NCI-H748 (cell line): ENCODE results near the gene PPAN.
A peak's percentile ranks its signal among the peaks of the same experiment; 100 is the strongest.

Experiments
- DNase-seq: peaks from one replicate; lab custom pipeline; 2025; ENCODE audit not compliant: unreplicated experiment; lab: John Stamatoyannopoulos, UW

PPAN gene, protein sequence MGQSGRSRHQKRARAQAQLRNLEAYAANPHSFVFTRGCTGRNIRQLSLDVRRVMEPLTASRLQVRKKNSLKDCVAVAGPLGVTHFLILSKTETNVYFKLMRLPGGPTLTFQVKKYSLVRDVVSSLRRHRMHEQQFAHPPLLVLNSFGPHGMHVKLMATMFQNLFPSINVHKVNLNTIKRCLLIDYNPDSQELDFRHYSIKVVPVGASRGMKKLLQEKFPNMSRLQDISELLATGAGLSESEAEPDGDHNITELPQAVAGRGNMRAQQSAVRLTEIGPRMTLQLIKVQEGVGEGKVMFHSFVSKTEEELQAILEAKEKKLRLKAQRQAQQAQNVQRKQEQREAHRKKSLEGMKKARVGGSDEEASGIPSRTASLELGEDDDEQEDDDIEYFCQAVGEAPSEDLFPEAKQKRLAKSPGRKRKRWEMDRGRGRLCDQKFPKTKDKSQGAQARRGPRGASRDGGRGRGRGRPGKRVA

DNA sequence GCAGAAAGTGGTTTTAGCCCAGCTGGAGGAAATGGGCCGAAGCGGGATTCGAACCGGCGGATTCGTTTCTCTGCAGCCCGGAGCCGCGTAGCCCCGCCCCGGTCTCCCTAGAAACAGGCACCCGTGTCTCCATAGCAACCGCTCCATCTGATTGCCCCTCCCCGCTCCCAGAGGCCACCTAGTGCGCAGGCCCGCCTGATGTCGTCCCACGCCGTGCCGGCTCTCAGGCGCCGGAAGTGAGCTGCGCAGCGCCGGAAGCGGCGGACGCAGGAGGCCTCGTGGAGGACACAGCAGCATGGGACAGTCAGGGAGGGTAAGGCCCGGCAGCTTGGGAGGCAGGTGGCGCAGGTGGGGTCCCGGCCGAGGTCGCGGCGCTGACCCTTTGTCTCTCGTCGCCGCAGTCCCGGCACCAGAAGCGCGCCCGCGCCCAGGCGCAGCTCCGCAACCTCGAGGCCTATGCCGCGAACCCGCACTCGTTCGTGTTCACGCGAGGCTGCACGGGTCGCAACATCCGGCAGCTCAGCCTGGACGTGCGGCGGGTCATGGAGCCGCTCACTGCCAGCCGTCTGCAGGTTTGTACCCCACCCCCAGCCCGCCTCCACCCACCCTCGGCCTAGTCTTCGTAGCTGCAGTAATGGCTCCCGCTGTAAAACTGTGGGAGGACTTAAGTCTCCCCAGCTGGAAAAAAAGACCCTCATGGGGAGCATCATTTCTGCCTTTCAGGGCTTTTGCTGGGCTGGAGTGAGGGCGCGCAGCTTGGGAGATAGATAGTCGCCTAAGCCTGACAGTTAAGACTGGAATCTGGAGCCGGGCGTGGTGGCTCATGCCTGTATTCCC is at the start of gene PPAN:
TSS of gene PPAN (plus strand) at position 263 of the 837 bp plus-strand sequence. CDS start at position 296, 33 bp downstream.
- peak; percentile 94 for DNase-seq

DNA sequence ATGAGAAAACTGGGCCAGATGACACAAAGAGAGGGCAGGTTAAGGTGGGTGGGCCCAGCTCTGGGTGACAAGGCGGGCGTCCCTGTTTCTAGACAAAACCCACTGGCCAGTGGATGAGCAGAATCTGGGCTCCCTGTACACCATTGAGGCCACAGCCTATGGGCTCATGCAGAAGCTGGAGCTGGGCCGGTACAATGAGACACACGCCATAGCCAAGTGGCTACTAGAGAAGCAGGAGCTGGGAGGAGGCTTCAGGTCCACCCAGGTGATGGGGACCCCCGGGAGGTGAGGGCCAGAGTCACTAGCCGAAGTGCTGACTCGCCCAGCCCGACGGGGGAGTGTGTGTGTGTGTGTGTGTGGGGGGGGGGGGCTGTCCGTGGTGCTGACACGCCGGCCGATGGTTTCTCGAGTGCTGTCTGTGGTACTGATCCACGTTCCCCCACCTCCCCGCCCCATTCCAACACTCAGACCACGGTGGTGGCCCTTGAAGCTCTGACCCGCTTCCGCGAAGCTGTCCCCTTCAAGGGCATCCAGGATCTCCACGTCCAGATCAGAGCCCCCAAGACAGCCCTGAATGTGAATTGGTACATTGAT is 44.3 kb upstream of the PPAN start:
- no peak for DNase-seq

DNA sequence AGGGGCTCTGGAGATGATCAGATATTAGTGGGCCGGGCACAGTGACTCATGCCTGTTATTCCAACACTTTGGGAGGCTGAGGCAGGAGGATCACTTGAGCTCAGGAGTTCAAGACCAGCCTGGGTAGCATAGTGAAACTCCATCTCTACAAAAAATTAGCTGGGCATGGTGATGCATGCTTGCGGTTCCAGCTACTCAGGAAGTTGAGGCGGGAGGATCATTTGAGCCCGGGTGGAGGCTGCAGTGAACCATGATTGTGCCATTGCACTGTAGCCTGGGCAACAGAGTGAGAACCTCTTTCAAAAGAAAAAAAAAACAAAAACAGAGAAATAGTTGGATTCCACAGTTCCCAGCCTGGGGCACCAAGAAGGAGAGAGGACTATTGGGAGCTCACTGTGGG is 38.0 kb upstream of the PPAN start:
- no peak for DNase-seq

DNA sequence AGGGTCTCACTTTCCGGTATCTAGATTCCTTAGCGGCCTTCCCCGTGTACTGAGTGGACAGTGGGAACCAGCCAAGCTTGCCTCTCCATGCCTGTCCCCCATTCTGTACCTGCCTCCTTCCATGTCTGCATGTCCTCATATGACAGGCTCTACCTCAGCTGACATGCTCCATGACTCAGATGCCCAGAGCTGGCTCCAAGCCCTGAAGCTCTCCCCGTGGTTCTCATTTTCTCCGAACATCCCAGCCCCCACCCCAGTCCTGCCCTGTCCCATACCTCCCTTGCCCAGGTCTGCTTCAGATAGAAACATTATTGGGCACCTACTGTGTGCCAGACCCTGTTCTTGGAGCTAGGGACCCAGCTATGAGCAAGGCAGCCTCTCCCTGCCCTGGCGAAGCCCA is 37.1 kb upstream of the PPAN start:
- no peak for DNase-seq

DNA sequence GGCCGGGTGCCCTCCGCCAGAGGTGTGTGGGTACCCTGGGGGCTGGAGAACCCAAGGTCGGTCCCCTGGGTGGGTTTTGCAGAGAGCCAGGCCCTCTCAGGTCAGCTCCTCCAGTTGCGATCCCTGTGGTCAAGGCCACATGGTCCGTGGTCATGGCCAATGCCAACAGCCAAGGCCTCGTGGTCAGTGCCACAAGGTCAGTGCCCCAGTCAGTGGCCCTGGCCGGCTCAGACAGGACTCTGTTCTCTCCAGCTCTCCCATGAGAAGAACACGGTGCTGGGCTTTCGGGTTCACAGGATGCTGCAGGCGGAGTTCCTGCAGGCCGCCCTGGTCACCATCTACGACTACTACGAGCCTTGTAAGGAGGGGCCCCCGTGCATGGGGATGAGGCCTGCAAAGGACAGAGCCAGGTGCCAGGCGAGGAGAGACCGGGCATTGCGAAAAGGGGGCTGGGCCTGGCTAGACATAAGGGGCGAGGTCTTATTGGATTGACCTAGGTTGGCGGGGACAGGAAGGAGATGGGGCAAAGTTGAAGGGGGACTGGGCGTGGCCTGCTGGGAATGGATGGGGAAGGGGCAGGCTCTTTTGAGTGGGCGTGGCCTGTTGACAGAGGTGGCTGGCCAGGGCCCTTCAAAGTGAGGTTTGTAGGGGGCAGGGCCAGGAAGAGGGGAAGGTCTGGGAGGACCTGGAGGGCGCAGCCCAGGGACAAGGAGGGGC is 35.3 kb upstream of the PPAN start:
- no peak for DNase-seq

DNA sequence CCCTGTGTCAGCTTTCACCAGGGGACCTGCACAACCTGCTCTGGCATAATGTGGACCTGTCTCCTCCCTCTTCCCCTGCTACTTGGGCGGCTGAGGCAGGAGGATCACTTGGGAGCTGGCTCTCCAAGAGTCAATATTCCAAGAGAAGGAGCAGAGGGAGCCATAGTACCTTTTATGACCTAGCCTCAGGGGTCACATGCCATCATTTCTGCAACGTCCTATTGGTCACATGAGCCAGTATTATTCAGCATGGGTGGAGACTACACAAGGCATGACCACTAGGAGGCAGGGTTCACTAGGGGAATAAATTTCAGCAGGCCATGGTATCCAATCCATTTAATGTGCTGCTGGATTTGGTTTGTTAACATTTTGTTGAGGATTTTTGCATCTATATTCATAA is 32.0 kb upstream of the PPAN start:
- DNase-seq = peak; percentile 13

DNA sequence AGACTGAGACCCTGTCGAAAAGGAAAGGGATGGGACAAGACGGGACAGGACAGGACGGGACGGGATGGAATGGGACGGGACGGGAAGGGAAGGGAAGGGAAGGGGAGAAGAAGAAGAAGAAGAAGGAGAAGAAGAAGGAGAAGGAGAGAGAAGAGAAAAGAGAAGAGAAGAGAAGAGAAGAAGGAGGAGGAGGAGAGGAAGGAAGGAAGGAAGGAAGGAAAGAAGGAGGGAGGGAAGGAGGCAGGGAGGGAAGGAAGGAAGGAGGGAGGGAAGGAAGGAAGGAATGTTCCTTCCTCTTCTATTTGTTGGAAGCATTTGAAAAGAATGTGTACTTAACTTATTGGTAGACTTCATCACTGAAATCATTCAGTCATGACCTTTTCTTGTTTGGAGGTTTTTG is 29.6 kb upstream of the PPAN start:
- no peak for DNase-seq

DNA sequence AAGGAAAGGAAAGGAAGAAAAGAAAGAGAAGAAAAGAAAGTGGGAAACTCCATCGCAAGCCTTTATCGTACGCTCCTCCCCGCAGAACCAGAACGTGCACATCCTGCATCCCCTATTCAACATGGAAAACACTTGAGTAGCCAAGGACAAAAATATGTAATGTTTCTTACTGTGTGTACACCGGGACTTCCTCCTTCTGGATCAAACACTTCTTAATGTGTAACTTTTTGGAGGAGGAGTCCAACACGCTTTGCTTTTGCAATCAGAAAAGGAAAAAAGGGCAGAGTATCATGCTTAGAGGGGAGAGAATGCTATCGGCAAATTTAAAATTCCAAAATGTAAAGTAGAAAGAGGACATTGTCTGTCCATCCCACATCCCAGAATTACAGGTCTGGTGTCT is 27.8 kb upstream of the PPAN start:
- DNase-seq = no peak

DNA sequence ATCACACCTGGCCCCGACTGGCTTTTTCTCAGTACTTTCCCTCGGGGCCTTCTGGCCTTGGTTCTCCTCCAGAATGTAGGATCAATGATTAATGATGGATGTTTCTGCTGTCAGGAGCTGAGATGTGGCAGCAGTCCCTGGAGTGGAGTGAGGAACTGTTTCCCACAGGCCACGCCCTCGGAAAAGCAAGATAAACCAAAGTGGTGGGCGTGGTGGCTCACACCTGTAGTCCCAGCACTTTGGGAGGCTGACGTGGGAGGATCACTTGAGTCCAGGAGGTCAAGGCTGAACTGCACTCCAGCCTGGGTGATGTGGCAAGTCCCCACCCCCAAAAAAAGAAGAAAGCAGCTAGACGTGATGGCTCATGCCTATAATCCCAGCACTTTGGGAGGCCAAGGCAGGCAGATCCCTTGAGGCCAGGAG is 27.1 kb upstream of the PPAN start:
- no peak for DNase-seq

DNA sequence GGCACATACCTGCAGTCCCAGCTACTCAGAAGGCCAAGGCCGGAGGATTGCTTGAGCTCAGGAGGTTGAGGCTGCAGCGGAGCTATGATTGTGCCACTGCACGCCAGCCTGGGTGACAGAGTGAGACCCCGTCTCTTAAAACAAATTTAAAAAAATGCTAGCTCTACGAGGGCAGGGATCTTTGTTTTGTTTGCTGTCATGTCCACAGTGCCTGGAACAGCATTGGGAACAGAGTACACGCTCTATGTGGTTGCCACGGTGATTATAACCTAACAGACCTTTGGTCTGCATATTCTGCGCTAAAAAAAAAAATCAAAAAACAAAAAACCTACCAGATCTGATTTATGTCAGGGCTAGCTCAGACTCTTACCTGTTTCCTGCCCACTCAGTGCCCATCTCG is 22.3 kb upstream of the PPAN start:
- no peak for DNase-seq

DNA sequence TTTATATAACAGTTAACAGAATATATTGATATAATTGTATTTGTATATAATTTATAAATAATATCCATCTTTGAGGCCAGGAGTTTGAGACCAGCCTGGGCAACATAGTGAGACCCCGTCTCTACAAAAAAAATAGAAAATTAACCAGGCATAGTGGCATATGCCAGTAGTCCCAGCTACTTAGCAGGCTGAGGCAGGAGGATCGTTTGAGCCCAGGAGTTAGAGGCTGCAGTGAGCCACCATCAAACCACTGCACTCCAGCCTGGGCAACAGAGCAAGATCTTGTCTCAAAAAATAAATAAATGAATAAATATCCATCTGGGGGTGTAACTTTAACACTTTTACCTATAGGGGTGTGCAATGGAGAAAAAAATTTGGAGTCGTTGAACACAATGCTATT is 21.4 kb upstream of the PPAN start:
- no peak for DNase-seq

DNA sequence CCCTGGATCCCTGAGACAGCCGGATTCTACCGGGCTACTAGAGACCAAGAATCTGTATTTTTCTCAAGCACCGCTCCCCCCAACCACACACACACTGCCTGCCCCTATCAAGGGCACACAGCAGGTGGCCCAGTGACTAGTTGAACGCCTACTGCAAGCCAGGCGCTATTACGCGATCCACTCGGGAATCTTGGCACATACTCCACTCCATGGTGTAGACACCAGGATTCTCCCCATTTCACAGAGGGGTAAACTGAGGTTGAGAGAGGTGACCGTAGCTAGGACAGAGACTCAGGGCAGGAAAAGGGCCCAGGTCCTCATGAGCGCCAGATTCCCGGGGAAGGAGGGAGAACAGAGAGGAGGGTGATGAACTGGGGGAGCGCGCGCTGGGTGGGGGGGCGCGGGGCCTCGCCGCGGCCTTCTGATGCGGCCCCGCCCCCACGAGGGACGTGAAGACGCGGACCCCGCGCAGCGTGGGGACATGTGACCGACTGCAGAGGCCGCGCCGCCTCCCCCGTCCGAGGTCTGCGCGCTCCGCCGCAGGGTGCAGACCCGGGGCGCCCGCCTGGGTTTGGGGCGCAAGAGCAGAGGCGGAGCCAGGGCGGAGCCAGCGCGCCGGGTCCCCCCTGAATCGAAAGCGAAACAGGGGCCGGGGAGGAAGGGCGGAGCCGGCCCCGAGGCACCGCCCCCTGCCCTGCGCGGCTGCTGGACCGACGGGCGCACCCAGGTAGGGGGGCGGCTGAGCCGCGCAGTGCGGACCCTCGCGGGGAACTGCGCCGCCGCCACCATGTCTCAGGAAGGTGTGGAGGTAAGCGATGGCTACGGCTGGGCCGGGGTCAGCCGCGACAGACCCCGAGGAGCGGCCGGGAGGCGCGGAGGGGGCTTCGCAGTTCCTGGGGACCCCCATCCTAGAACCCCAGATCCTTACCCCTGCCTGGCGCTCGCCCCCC is 20.2 kb upstream of the PPAN start, which contains the start of gene SHFL:
TSS of gene SHFL (plus strand) at position 677 of the 950 bp plus-strand sequence. CDS start at position 788, 111 bp downstream.
- DNase-seq = peak; percentile 47

DNA sequence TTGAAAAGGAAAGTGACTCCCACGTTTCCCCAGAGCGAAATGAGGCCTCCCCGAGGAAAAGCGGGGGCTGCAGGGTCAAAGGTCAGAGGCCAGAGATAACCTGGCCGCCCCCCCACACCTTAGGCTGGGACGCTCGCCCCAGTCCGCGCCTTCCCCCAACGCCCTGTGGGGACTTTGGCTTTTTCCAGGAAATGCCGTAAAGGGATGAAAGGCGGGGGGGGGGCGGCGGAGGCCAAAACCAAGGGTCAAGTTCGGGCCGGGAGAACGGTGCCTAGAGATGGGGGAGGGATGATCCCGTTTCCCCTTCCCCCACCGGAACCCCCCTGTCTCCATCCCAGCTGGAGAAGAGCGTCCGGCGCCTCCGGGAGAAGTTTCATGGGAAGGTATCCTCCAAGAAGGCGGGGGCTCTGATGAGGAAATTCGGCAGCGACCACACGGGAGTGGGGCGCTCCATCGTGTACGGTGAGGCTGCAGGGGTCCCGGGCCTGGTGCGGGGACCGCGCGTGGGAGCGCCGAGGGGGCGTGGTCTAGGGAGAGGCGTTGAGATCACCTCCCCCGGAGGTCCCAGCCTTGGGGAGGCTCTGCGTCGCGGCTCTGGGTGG is 19.5 kb upstream of the PPAN start:
- no peak for DNase-seq

DNA sequence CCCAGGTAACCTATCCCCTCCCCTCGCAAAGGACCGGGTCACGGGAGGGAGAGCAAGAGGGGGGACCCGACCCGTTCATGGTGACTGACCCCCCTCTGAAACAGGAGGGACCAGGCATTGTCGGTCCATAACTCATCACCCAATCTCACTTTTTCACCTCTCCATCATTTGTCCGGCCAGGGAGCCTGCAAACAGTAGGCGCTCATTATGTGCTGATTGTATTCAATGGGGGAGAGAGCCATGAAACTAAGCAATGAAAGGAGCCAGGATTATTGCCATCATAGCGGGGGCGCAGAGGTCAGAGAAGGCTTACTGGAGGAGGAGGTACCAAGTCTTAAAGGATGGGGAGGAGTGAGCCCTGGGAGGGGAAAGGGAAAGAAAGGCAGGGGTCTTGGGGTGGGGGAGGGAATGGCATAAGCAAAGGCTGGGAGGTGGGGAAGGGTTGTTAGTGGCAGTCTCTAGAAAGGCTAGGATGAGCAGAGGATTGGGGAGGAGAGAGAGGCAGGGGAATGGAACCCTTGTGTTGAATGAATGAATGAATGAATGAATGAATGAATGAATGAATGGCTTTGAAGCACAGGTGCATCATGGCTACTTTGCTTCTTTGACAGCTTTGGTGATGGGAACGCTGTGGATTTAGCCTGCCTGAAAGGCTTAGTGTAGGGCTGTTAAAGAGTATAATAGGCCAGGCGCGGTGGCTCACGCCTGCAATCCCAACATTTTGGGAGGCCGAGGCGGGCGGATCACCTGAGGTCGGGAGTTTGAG is 18.7 kb upstream of the PPAN start:
- DNase-seq = no peak

DNA sequence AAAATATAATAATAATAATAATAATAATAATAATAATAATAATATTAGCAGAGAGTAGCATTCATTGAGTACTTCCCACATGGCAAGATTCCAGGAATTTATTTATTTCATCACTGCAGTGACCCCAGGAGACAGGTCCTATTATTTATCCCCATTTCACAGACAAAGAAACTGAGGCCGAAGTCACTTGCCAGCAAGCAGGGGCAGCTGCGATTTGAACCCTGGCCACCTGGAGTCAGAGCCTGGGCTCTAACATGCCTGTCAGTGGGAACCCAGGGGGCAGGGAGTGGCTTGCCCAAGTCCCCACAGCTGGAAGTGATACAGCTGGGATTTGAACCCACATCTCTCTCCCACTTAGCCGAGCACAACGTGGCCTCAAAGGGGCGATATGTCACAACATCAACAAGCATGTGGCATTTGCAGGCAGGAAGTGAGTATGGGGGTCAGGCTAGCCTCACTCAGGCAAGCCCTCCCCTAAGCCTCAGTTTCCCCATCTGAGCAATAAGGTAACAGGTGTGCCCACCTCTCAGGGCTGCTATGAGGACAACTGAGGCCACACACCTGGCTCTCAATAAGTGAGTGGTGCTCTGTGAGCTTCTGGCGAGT is 17.1 kb upstream of the PPAN start:
- no peak for DNase-seq

DNA sequence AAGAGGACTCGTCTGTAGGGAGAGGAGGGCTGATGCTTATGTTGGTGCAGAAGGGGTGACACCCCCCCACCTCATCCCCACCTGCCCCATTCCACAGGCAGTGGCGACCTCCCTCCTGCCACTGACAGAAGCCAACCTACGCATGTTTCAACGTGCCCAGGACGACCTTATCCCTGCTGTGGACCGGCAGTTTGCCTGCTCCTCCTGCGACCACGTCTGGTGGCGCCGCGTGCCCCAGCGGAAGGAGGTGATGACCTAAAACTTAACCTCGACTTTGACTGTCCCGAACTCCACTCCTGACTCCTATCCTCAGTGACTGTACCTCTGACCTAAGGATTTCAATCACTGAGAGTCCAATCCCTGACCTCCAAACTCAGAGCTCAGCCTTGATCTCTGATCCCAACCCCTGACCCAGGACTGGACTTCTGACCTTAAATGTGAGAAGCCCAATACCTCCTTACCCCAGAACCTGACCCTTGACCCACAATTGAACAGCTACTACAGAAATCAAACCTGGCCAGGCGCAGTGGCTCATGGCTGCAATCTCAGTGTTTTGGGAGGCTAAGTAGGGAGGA is 16.3 kb upstream of the PPAN start:
- DNase-seq = no peak

DNA sequence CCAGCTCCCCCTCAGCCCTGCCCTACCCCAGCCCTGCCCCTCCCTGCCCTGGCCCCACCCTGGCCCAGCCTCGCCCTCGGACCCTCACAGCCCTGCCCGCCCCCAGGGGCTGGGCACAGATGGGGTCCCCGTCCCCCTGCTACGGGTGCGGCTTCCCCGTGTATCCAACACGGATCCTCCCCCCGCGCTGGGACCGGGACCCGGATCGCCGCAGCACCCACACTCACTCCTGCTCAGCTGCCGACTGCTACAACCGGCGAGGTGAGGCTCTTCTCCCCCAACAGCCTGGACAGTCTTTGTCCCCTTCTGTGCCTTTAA is 14.8 kb upstream of the PPAN start:
- no peak for DNase-seq
